ENCODE measurements around the gene TMEM79. TPM values are rescaled to one million over a fixed set of nuclear protein-coding genes. Genes with fewer than 3 reads are reported as not detected.
A peak's percentile ranks its signal among the peaks of the same experiment; 100 is the strongest.
"Not testable (repeated sequence)": the region's sequence is repeated elsewhere in the genome, so short reads cannot be mapped to it uniquely, and the experiment has no call there.

Gene TMEM79
- total RNA-seq, 1 experiment from 2014 or later: 2.2 TPM

- DNase-seq (ENCODE audit: low read depth): no peak
Observed at GRCh38 chr1:156298852-156299357, 14.8 kb downstream of the TMEM79 start, which contains the start of gene VHLL. Gene VHLL, minus strand, starts transcription at chr1:156299307. Its CDS starts 118 bp downstream, at chr1:156299189.

GRCh38 chr1:156303241-156303640 is 19.1 kb downstream of the TMEM79 start:
- no peak for DNase-seq (ENCODE audit: low read depth)

GRCh38 chr1:156305215-156305614 is 21.1 kb downstream of the TMEM79 start:
- DNase-seq (ENCODE audit: low read depth): no peak

GRCh38 chr1:156308078-156308477 is 24.0 kb downstream of the TMEM79 start:
- no peak for DNase-seq (ENCODE audit: low read depth)

- peak; percentile 62 for DNase-seq (ENCODE audit: low read depth)
Observed at GRCh38 chr1:156310962-156311361, 26.8 kb downstream of the TMEM79 start.

GRCh38 chr1:156316909-156317308 is 32.8 kb downstream of the TMEM79 start:
- DNase-seq (ENCODE audit: low read depth): no peak

GRCh38 chr1:156319664-156320063 is 35.5 kb downstream of the TMEM79 start:
- no peak for DNase-seq (ENCODE audit: low read depth)

GRCh38 chr1:156320560-156320959 is 36.4 kb downstream of the TMEM79 start:
- no peak for DNase-seq (ENCODE audit: low read depth)

GRCh38 chr1:156323179-156323578 is 39.1 kb downstream of the TMEM79 start:
- not testable (repeated sequence) for DNase-seq (ENCODE audit: low read depth)

GRCh38 chr1:156336242-156336641 is 52.1 kb downstream of the TMEM79 start:
- no peak for DNase-seq (ENCODE audit: low read depth)

- no peak for DNase-seq (ENCODE audit: low read depth)
Observed at GRCh38 chr1:156337052-156337887, 53.1 kb downstream of the TMEM79 start.

GRCh38 chr1:156337888-156338179 is 53.7 kb downstream of the TMEM79 start:
- DNase-seq (ENCODE audit: low read depth): no peak

- DNase-seq (ENCODE audit: low read depth): peak; percentile 100
Observed at GRCh38 chr1:156338180-156338976, 54.3 kb downstream of the TMEM79 start, which contains the start of the genes CCT3 and TSACC. Gene CCT3, minus strand, starts transcription at chr1:156338292. Its CDS starts 108 bp downstream, at chr1:156338184. Gene TSACC, plus strand, starts transcription at chr1:156338526. Its CDS starts 1,232 bp downstream, at chr1:156339758.

Other genes starting within 250 kb of the TMEM79 start
- gene UBQLN4, start 230.5 kb upstream of the TMEM79 start, total RNA-seq (2014; rRNA removed; shearing (Covaris generic)): 36.0 and 43.9 TPM in 2 replicates
- 67.1 and 78.0 TPM in 2 replicates for gene LAMTOR2, start 229.5 kb upstream of the TMEM79 start, total RNA-seq (2014; rRNA removed; shearing (Covaris generic))
- gene RAB25, start 223.2 kb upstream of the TMEM79 start, total RNA-seq (2014; rRNA removed; shearing (Covaris generic)): 0.06 TPM in 1 of 2 replicates, not detected in the other
- 3.4 and 5.2 TPM in 2 replicates for gene MEX3A, start 201.9 kb upstream of the TMEM79 start, total RNA-seq (2014; rRNA removed; shearing (Covaris generic))
- 835 and 846 TPM in 2 replicates for gene LMNA, start 169.6 kb upstream of the TMEM79 start, total RNA-seq (2014; rRNA removed; shearing (Covaris generic))
- gene SEMA4A, start 130.7 kb upstream of the TMEM79 start, total RNA-seq (2014; rRNA removed; shearing (Covaris generic)): not detected in 2 replicates
- gene SLC25A44, start 90.2 kb upstream of the TMEM79 start, total RNA-seq (2014; rRNA removed; shearing (Covaris generic)): 21.4 and 28.6 TPM in 2 replicates
- 49.4 and 71.6 TPM in 2 replicates for gene PMF1, start 71.3 kb upstream of the TMEM79 start, total RNA-seq (2014; rRNA removed; shearing (Covaris generic))
- 2.3 TPM in 1 of 2 replicates, not detected in the other for gene BGLAP, start 42.1 kb upstream of the TMEM79 start, total RNA-seq (2014; rRNA removed; shearing (Covaris generic))
- gene PAQR6, start 36.3 kb upstream of the TMEM79 start, total RNA-seq (2014; rRNA removed; shearing (Covaris generic)): 0.40 and 0.47 TPM in 2 replicates
- 94.1 and 95.9 TPM in 2 replicates for gene SMG5, start 1.5 kb upstream of the TMEM79 start, total RNA-seq (2014; rRNA removed; shearing (Covaris generic))
- 49.0 and 62.7 TPM in 2 replicates for gene GLMP, start 11.4 kb downstream of the TMEM79 start, total RNA-seq (2014; rRNA removed; shearing (Covaris generic))
- not detected in 2 replicates for gene VHLL, start 15.0 kb downstream of the TMEM79 start, total RNA-seq (2014; rRNA removed; shearing (Covaris generic))
- 450 and 472 TPM in 2 replicates for gene CCT3, start 54.0 kb downstream of the TMEM79 start, total RNA-seq (2014; rRNA removed; shearing (Covaris generic))
- gene TSACC, start 54.2 kb downstream of the TMEM79 start, total RNA-seq (2014; rRNA removed; shearing (Covaris generic)): 0.70 and 0.87 TPM in 2 replicates
- not detected in 2 replicates for gene RHBG, start 84.9 kb downstream of the TMEM79 start, total RNA-seq (2014; rRNA removed; shearing (Covaris generic))
- 21.6 and 27.9 TPM in 2 replicates for gene MEF2D, start 216.4 kb downstream of the TMEM79 start, total RNA-seq (2014; rRNA removed; shearing (Covaris generic))